Measurements from ENCODE around the gene FURIN. TPM values are rescaled to one million over a fixed set of nuclear protein-coding genes. Genes with fewer than 3 reads are reported as not detected.
"Not testable (repeated sequence)": the region's sequence is repeated elsewhere in the genome, so short reads cannot be mapped to it uniquely, and the experiment has no call there.

Gene FURIN
- polyA plus RNA-seq, 4 donors = 40.6 to 50.6 (median 44.7) TPM

DNA sequence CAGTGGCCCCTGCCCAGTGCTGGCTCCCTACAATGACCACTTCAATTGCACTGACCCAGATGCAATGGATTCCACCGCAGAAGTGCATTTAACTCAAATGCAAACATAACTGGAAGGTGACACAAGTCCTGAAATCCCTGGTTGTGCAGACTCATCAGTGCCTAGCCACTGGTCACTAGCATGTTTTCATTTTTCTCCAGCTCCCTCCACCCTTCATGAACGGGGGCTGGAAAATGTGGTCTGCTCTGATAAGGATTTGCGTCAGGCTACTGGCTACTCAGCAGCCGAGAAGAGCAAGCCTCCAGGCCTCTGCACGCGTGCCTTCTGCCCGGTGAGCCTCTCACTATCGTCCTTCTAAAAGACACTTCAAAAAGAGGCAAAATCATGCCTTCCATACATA lies 27.4 kb upstream of the FURIN start:
- no peak for DNase-seq (ENCODE audit: low read depth in 4 of 4, low spot score in 3 of 4)

DNA sequence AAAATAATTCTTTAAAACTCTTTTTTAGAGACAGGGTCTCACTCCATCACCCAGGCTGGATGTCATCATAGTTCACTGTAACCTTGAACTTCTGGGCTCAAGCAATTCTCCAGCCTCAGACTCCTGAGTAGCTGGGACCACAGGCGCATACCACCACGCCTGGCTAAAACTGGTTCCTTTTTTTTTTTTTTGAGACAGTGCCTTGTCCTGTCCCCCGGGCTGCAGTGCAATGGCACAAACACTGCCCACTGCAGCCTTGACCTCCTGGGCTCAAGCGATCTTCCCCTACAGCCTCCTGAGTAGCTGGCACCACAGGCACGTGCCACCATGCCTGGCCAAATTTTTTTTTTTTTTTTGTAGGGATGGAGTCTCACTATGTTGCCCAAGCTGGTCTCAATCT lies 23.7 kb upstream of the FURIN start:
- no peak for DNase-seq (ENCODE audit: low read depth in 4 of 4, low spot score in 3 of 4)

DNA sequence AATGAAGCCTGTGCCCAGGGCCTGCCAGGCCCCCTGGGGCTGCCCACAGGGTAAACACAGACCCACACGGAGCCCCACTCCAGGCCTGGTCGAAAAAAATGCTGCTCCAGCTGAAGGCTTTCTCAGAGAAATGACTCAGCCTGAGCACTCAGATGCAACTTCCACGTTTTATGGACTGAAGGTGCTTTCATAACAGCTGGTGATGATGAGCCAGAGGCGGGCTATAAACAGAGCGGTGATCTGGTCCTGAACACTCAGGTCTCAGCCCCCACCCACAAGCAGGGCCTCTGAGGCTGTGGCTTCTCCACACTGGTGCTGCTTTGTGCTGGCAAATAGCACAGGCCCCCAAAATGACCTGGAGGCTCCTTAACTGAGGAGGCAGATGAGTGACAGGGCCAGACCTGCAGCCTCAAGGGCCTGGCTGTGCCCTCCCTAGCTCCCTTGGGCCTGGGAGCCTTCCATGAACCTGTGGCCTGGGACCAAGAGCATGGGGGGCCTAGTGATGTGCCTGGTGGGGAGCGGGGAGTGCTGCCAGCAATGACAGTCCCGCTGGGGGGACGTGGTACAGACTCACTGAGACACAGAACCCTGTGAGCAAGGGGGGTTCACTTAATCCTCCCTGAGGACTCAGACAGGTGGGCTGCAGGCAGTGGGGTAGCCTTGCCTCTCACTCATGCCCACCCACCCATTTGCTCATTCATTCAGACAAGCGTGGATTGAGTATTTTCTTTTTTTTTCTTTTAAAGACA lies 23.0 kb upstream of the FURIN start:
- no peak for DNase-seq (ENCODE audit: low read depth in 4 of 4, low spot score in 3 of 4)

DNA sequence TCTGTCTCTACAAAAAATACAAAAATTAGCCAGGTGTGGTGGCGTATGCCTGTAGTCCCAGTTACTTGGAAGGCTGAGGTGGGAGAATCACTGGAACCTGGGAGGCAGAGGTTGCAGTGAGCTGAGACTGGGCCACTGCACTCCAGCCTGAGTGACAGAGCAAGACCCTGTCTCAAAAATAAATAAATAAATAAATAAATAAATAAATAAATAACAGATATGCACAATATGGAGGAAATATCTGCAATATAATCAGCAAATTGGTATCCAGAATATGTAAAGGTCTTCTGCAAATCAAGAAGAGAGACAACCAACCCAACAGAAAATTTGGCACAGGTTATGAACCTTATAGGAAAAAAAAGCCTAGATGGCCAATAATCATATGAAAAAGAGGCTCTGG lies 19.0 kb upstream of the FURIN start:
- not testable (repeated sequence) for DNase-seq (ENCODE audit: low read depth in 4 of 4, low spot score in 3 of 4)

DNA sequence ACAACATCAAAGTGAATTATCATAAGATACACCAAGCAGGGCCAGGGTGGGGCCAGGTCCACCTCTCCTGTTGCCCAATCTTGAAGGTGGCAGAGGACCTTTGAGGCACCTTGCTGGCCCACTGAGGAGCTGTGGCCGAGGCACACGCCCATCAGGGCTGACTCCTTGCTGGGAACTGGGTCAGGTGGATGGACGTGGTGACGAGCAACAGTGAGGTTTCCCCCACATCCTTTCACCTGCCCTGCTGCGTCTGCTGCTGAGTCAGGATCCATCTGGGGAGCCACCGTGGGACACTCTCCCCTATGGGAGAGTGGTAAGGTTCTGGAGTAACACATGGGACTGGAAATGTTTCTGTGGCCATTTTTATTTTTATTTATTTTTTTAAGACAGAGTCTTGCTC lies 17.3 kb upstream of the FURIN start:
- DNase-seq (ENCODE audit: low read depth in 4 of 4, low spot score in 3 of 4) = no peak

DNA sequence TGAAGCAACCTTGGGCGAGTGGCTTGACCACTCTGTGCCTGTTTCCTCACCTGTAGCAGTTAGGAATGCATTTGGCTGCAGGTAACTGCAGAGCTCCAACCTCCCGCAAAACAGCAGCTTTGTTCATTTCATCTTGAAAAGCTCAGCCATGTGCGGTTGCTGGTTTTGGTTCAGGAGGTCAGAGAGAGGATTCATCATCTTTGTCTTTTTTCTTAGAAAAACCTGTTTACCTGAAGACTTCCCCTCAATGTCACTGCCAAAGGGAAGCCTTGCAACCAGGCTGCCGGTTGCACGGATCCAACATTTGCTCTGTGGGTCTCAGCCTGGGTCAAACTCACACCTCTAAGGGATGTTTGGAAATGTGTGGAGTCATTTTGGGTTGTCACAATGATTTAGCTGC lies 16.4 kb upstream of the FURIN start:
- no peak for DNase-seq (ENCODE audit: low read depth in 4 of 4, low spot score in 3 of 4)

DNA sequence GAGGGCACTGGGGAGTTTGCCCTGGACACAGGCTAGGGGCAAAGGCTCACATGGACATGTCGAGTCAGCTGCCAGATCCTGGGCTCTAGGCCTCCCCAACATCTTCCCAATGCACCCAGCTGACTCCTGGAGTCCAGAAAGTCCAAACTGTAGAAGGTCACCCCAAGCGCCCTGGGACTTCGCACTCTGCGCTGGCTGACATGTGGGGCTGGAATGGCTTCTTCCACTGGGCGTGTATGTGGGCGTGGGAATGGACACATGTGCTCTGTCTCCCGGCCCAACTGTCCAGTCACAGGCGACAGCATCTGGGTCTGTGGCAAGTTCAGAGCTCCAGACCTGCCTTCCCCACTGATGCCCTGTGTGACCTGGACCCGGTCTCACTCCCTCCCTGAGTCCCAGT lies 13.2 kb upstream of the FURIN start:
- DNase-seq (ENCODE audit: low read depth in 4 of 4, low spot score in 3 of 4) = no peak

DNA sequence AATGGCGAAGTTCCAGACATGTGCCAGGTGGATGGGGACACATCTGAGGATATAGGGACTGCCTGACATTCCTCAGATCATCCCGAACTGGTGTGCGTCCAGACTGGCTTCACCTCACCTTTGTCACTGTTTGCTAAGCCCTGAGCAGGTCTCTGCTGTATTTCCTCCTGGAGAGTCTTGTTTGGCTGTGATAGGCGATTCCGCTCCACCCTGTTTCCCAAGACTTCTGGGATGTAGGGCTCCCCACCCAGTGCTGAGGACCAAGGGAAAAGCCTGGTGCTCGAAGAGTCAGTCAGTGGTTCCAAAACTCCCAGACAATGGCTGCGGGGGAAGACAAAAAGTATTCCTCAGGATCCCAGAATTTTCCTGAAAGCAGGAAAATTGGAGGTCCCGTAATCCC lies 11.1 kb upstream of the FURIN start:
- DNase-seq (ENCODE audit: low read depth in 4 of 4, low spot score in 3 of 4) = no peak

DNA sequence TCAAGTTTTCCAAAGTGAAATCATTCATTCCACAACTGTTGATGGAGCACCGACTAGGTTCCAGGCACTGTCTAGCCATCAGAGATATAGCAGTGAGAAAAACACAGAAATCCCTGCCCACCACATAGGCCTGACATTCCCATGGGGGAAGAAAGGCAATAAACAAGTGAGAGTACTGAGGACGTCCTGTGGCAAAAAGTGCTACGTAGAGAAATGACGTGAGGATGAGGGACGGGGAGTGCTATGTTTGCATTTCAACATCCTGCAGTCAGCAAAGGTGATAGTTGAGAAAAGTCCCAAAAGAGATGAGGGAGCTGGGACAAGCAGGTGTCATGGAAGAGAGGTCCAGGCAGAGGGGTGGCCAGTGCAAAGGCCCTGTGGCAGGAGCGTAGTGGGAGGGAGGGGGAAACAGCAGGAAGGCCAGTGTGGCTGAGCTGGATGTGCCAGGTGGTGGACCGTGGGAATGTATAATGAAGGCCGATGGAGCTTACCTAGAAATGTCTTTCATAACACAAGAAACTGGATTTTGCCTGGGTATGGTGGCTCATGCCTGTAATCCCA lies 10.4 kb upstream of the FURIN start:
- DNase-seq (ENCODE audit: low read depth in 4 of 4, low spot score in 3 of 4) = no peak

DNA sequence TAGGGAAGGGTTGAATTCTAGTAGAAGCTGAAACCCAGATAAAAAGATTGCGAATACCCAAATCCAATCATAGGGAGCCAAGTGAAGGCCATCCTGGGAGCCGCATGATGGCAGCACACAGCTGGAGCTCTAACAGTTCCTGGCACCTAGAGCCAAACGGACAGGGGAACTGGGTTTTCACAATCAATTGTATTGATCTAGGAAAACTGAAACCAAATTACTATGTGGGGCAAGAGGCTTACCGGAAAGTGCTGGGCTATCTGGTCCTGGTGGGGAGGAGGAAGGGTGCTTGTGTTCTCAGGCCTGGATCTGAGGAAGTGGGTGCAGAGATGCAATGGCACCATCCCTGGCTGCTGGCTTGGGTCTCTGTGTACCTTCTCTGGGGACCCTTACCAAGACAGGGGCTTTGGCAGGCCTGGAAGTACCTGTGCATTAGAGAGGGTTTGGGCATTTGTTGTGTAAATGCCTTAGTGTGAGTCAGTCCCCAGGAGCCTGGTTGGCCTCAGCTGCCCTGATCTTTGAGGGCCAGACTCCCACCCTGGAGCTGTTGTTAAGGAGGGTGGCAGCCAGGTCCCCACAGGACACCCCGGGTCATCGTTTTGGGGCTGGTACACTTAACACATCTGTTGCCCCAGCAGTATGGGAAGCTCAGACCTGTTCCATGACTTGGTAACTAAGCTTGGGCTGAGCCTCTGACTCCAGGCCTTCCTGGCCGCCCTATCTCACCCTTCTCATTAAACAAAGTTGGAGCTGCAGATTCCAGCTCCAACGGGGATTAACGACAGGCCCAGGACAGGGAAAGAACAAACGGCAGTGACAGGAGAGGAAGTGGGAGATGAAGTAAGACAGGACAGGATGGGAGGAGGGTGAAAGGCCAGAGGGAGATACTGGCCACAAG lies 8.9 kb upstream of the FURIN start:
- no peak for DNase-seq (ENCODE audit: low read depth in 4 of 4, low spot score in 3 of 4)

DNA sequence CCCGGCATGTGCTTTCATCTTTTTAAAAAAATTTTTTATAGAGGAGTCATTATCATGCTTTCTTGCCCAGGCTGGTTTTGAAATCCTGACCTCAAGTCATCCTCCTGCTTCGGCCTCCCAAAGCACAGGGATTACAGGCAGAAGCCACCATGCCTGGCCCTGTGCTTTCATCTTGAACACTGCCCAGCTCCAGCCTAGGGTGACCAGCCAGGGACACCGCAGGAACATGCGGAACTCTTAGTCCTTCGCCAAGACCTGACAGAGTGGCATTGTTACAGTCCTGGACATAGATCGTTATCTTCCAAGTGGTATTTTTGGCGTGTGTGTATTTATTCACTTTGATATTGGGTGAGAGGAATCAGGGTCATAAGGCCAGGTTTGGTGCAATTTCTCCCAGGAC lies 7.9 kb upstream of the FURIN start:
- no peak for DNase-seq (ENCODE audit: low read depth in 4 of 4, low spot score in 3 of 4)

DNA sequence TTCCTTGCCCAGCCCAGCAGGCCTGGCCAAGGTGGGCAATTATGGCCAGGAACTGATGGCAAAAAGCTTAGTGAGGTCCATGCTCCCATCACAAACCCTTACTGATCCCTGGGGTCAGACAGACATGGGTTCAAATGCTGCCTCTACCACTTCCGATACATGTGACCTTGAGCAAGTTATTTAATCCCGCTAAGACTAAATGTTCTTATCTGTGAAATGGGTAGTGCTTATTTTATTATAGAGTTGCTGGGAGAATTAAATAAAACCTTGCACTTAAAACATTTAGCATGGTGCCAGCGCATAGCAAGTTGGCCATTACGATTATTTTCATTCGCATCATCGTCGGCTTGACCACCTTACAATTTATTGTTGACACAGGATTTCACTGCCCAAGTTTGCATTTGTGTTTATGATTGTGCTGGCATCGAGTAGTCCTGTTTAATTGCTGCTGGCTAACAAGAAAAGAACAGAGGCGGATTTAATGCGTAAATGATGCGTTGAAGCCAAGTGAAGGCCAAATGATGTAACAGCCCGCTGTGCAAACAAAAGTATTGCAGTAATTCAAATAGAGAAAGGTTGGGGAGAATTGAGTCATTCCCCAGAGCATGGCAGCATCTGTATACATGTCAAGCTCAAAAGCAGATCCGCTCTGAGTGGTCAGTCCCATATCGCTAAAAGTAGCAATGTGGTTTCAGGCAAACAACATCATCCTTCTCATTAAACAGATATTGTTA lies 7.3 kb upstream of the FURIN start:
- no peak for DNase-seq (ENCODE audit: low read depth in 4 of 4, low spot score in 3 of 4)

DNA sequence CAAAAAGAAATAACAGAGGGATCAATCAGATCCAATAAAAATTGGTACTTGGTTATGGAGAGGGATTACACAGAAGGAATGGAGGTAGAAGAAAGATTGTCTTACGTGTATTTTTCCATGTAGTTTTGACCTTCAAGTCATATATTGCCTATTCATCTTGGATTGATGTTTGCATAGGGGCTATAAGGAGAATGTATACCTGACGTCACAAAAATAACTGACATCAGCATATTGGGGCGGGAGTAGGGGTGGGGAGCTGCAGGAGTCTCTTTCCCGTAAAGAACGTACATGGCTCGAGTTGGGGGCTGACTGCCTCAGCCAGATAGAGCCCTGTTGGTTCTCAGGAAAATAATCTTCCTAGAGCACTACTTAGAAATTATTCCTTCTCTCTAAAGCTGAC lies 5.9 kb upstream of the FURIN start:
- DNase-seq (ENCODE audit: low read depth in 4 of 4, low spot score in 3 of 4) = no peak

DNA sequence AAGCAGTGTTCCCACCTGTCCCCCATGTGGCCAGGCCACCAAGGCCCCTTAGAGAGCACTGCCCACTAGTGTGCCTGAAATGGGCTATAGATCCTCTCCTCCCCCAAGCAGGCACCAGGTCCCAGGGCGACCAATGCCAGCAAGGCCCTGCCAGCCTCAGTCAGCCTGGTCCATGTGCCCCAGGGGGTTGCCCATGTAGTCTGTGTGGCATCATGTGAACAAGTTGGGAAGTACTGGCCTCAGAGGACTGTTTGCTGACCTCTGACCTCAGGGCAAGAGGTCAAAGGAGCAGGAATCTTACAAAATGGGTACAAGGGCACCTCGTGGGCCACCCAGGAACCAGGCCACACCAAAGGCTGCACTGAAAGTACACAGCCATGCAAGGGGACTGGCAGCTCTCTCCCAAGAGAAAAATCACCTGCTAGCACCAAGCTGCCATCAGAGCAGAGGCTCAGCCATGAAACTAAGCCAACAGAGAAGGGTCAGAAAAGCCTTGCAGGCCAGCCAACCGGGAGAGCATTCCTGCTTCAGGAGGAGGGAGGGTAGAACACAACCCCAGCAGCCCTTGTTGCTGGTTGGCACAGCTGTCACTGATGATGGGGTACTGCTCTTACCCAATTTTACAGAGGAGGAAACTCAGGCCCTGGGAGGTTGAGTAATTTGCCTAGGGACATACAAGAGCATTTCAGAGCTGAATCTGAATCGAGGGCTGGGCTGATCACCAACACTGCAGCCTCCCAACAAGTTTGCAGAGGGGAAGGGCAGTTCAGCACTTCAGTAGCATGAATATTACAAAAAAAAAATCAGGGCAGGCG lies 5.2 kb upstream of the FURIN start:
- no peak for DNase-seq (ENCODE audit: low read depth in 4 of 4, low spot score in 3 of 4)

DNA sequence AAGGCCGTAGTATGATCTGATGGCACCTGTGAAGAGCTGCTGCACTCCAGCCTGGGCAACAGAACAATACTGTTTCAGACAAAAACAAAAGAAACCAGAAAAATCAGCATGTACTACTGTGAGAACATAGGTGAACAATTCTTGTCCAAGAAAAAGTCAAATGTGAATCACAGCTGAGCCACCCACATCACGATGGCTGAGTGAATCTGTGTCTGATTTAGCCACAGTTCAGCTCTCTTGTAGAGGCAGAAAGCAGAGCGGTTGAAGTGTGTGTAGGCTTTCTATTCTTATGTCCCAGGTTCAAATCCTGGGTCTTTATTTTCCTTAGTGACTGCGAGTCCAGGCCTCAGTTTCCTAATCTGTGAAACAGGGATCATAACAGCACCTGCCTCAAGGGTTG lies 4.4 kb upstream of the FURIN start:
- DNase-seq (ENCODE audit: low read depth in 4 of 4, low spot score in 3 of 4) = no peak

DNA sequence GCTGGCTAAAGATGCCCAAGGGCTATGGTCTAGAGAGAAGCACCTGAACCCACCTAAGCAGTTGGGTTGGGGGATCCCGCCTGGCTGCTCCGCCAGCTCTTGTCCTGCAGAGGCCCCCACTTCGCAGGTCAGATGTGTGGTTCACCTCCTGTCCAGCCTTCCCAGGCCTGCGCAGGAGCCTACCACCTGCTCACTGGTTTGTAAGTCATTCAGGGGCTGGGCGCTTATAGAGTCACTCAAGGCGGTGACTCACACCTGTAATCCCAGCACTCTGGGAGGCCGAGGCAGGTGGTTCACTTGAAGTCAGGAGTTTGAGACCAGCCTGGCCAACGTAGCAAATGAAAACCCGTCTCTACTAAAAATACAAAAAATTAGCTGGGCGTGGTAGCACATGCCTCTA lies 3.9 kb upstream of the FURIN start:
- no peak for DNase-seq (ENCODE audit: low read depth in 4 of 4, low spot score in 3 of 4)

DNA sequence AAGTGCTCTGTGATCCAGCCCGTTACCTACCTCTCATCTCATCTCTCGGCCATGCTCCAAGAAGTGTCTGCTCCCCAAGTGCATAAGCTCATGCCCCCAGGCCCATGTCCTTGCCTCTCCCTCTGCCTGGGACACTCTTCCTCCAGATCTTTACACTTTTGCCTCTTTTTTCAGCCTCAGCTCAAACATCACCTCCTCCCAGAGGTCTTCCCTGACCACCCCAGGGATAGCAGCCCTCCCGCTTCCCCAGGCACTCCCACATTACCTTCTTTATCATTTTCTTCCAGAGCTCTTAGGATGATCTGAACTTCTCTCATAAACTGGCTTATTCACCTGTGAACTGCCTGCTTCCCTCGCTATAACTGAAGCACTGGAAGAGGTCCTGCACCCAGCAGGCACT lies 2.7 kb upstream of the FURIN start:
- DNase-seq (ENCODE audit: low read depth in 4 of 4, low spot score in 3 of 4) = no peak

DNA sequence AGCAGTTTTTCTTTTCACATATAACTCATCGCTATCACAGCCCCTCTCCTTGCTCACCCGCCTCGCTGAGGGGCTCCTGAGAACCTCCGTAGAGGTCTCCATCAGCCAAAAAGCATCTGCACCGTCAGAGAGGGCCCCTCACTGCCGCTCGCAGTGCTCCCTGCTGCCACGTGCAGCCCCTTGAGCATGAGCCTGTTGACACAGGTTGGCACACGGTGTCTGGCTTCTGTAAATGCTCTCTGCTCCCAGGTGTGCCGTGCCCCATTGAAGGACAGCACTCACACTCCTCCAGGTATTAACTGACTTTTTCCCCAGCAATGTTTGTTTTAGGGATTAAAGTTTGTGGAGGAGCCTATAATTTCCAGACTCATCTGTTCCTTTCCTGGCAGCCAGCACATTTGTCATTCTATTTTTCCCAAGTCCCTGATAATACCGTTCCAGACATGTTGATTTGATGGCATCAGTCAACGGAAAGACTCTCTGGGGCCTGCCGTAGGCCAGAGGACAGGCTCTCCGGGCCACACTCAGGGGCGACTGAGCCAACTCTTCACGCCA lies 2.1 kb upstream of the FURIN start:
- DNase-seq (ENCODE audit: low read depth in 4 of 4, low spot score in 3 of 4) = no peak

DNA sequence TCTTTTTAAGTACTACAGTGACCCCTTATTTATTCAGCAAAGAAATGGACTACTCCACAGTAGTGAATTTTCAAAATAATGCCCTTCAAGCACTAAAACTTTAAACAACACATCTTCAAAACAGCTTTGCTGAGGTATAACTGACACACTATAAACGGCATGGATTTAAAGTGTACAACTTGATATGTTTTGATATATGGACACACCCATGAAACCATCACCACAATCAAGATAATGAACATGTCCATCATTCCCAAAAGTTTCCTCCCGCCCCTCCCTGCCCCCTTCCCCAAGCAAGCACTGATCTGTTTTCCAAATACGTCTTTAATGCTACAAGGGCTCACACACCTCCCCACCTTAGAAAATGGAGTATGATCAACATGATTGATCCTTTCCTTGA lies 1.6 kb upstream of the FURIN start:
- DNase-seq (ENCODE audit: low read depth in 4 of 4, low spot score in 3 of 4) = no peak

DNA sequence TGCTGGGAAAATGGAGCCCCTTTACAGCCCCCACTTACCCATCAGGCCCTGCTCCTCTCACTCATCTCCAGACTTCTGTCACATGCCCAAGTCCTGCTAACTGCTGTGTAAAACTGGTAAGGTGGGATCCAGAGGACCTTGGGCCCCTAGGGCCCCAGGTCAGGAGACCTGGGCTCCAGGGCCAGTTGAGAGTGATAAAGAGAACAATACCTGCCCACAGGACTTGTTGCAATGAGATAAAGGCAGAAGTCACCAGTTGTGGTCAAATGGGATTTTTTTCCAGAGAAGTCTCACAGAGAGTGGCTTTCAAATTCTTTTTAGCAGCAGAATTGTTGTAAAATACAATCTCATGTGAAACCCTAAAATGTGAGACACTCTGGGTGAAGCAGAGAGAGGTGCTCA lies 753 bp downstream of the FURIN start:
- no peak for DNase-seq (ENCODE audit: low read depth in 4 of 4, low spot score in 3 of 4)
